ENCODE results near the gene NREP. TPM values are rescaled to one million over a fixed set of nuclear protein-coding genes. Genes with fewer than 3 reads are reported as not detected.
A peak's percentile ranks its signal among the peaks of the same experiment; 100 is the strongest.

NREP gene
- polyA plus RNA-seq, 1 donor from 2014 or later: 5.3 TPM

- H3K27me3 Mint-ChIP-seq: no peaks in the 10 kb centered on the region
- H3K9me3 Mint-ChIP-seq: no peaks in the 10 kb centered on the region
- peaks cover 3 to 15% (median 12%) of the 10 kb centered on the region in 3 donors for H3K4me1 Mint-ChIP-seq
- peak overlapping the region in 2 of 4 donors; percentile 37 to 51 for H3K4me3 Mint-ChIP-seq
- H3K27ac Mint-ChIP-seq: peak overlapping the region in 1 of 3 donors; percentile 9
- no peaks in the 10 kb centered on the region for H3K36me3 Mint-ChIP-seq
These were observed 53.3 kb downstream of the NREP start for GRCh38 chr5:111703662-111704061.

- H3K4me1 Mint-ChIP-seq: peaks cover 3 to 15% (median 12%) of the 10 kb centered on the region in 3 donors
These were observed 57.0 kb downstream of the NREP start for GRCh38 chr5:111699976-111700375.

DNA sequence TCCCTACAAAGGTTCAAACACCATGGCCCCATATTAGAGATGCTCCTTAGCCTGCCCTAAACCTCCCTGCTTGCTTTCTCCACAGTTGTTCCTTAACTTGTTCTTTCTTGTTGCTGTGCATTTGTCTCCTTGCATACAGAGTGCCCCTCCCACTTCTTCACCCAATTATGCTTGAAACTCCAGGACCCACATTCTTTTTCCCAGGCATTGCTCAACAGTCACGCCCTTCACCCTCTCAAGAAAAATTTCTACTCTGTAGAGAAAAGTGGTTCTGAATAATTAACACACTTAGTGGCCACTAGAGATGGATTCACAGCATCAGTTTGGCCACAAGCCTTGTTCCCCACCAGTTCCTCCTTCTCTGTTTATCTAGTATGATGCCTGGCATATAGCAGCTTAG is 57.7 kb downstream of the NREP start:
- H3K27ac Mint-ChIP-seq: no peak overlapping the region
- H3K4me3 Mint-ChIP-seq: no peak overlapping the region
- no peaks in the 10 kb centered on the region for H3K27me3 Mint-ChIP-seq
- H3K36me3 Mint-ChIP-seq: no peaks in the 10 kb centered on the region
- no peaks in the 10 kb centered on the region for H3K9me3 Mint-ChIP-seq
- H3K4me1 Mint-ChIP-seq: peaks cover 3 to 15% (median 8%) of the 10 kb centered on the region in 3 donors

More at GRCh38 chr5:111699976-111700375, 57.0 kb downstream of the NREP start:
- no peaks in the 10 kb centered on the region for H3K27me3 Mint-ChIP-seq
- no peaks in the 10 kb centered on the region for H3K36me3 Mint-ChIP-seq
- H3K4me3 Mint-ChIP-seq: no peak overlapping the region
- H3K27ac Mint-ChIP-seq: no peak overlapping the region
- no peaks in the 10 kb centered on the region for H3K9me3 Mint-ChIP-seq

DNA sequence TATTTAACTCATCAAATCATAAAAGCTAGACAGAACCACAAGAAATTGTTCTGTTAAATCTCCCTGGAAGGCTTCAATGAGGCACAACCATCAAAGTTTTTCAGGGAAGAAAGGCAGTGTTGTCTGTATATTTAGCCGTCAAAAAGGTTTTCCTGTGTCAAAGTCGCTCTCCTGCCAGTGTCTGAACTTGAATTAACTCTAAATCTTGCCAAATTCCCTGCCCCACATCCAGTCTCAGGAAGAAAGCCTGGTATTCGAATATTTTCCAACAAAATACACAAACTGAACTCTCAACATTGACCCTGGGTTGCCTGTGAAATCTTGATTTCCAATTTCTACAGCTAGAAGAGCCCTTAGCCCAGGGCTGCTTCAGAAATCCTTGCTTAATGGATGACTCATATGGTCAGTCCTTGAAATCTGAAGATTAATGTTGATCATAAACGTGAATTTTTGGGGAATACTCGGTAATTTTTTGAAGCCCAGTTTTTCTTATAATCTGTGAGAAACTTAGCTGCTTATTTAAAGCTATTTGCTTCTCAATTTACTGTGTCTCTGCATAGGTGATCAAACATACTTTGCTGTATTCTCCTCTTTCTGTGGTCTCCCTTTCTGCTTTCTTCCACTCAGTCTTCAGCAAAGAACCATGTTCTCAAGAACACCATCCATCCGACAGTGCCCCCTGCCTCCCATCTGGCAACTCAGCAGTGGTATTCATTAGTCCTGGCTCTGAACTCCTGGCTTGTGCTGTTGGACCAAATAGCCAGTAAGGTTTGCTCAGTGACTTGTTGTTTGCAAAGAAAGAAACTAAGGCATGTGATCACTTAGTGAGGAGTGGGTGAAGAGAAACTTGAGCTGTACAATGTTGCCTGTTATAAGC is 58.9 kb downstream of the NREP start:
- Mint-ChIP-seq H3K4me3 (no peak overlapping the region), H3K27ac (no peak overlapping the region), H3K36me3 (no peaks in the 10 kb centered on the region), H3K27me3 (peaks cover under 1% of the 10 kb centered on the region), H3K4me1 (peaks cover 0 to 6% (median 0%) of the 10 kb centered on the region in 3 donors), H3K9me3 (no peaks in the 10 kb centered on the region)

DNA sequence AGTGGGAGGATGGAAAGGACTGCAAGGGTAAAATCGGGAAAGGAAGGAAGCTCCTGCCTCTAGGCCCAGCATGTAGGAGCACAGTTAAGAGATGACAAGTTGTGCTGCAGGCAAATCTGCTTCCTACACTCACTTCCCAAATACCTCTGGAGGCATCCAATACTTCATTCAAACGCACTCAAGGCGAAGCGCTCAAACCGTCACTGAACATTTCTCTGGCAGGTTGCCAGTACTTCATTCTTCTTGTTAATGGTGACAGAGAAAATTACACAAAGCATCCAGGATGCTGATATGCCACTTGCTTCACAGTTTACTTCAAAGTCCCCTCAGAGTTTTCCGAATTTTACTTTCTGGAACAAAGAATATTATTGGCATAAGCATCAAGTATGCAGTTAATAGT is 59.8 kb downstream of the NREP start:
- H3K36me3 Mint-ChIP-seq: no peaks in the 10 kb centered on the region
- H3K9me3 Mint-ChIP-seq: no peaks in the 10 kb centered on the region
- no peak overlapping the region for H3K4me3 Mint-ChIP-seq
- H3K27me3 Mint-ChIP-seq: peaks cover 6% of the 10 kb centered on the region
- no peaks in the 10 kb centered on the region for H3K4me1 Mint-ChIP-seq
- no peak overlapping the region for H3K27ac Mint-ChIP-seq

GRCh38 chr5:111695991-111696390 is 61.0 kb downstream of the NREP start:
- H3K27ac Mint-ChIP-seq: no peak overlapping the region
- H3K27me3 Mint-ChIP-seq: peaks cover 6% of the 10 kb centered on the region
- no peak overlapping the region for H3K4me3 Mint-ChIP-seq
- H3K4me1 Mint-ChIP-seq: no peaks in the 10 kb centered on the region
- no peaks in the 10 kb centered on the region for H3K9me3 Mint-ChIP-seq
- H3K36me3 Mint-ChIP-seq: no peaks in the 10 kb centered on the region

GRCh38 chr5:111694133-111694532 is 62.9 kb downstream of the NREP start:
- H3K27ac Mint-ChIP-seq: no peak overlapping the region

DNA sequence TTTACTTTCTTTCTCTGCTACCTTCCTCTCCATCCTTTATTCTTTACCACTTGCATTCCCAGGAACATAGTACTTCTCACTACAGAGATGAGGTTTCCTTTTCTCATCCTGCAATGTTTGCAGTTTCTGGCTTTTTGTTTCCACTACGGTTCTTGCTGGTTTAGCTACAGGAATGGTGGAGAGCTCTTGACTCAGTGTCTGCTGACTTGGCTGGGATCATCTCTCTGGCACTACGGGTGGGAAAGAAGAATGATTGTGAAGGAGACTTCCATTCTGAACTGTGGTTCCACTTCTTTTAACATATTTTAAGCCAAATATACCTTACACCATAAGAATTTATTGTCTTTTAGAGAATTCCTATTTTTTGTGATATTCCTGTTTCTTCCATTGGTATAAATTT is 65.1 kb downstream of the NREP start:
- H3K27me3 Mint-ChIP-seq: peaks cover 6% of the 10 kb centered on the region
- no peak overlapping the region for H3K27ac Mint-ChIP-seq
- H3K4me3 Mint-ChIP-seq: no peak overlapping the region
- H3K9me3 Mint-ChIP-seq: no peaks in the 10 kb centered on the region
- H3K4me1 Mint-ChIP-seq: no peaks in the 10 kb centered on the region
- H3K36me3 Mint-ChIP-seq: no peaks in the 10 kb centered on the region

More at GRCh38 chr5:111694133-111694532, 62.9 kb downstream of the NREP start:
- Mint-ChIP-seq H3K4me1 (no peaks in the 10 kb centered on the region), H3K27me3 (peaks cover 6% of the 10 kb centered on the region), H3K9me3 (no peaks in the 10 kb centered on the region), H3K4me3 (no peak overlapping the region), H3K36me3 (no peaks in the 10 kb centered on the region)

DNA sequence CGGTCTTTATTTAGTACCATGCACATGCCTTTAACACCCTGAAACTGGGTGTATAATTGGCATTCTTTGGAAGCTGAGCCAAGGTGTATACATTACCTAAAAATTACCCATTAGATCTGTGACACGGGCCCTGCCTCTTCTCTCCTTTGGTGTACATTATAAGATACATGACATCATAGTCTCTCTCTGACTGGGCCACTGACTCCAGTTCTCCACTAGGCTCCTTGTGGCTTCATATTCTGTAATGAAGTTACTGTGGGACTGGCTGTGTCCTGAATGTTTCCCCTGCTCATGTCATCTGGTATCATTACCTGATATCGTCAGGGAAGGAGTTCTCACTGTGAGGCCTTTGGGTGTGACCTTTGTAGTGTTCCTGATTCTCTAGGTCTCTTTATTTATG is 65.5 kb downstream of the NREP start:
- Mint-ChIP-seq H3K27ac (no peak overlapping the region), H3K9me3 (peaks cover 0 to under 1% (median 0%) of the 10 kb centered on the region in 3 donors), H3K4me3 (no peak overlapping the region), H3K27me3 (peaks cover 6% of the 10 kb centered on the region), H3K4me1 (no peaks in the 10 kb centered on the region), H3K36me3 (no peaks in the 10 kb centered on the region)

GRCh38 chr5:111689357-111689935 is 67.5 kb downstream of the NREP start:
- no peaks in the 10 kb centered on the region for H3K36me3 Mint-ChIP-seq
- peaks cover 6% of the 10 kb centered on the region for H3K27me3 Mint-ChIP-seq
- no peaks in the 10 kb centered on the region for H3K4me1 Mint-ChIP-seq
- H3K27ac Mint-ChIP-seq: no peak overlapping the region
- H3K9me3 Mint-ChIP-seq: peaks cover 0 to 1% (median 0%) of the 10 kb centered on the region in 3 donors
- H3K4me3 Mint-ChIP-seq: no peak overlapping the region

GRCh38 chr5:111685969-111686368 is 71.0 kb downstream of the NREP start:
- H3K27me3 Mint-ChIP-seq: no peaks in the 10 kb centered on the region
- peaks cover 0 to 1% (median 0%) of the 10 kb centered on the region in 3 donors for H3K9me3 Mint-ChIP-seq
- H3K4me1 Mint-ChIP-seq: no peaks in the 10 kb centered on the region
- H3K4me3 Mint-ChIP-seq: no peak overlapping the region
- no peak overlapping the region for H3K27ac Mint-ChIP-seq
- H3K36me3 Mint-ChIP-seq: no peaks in the 10 kb centered on the region

GRCh38 chr5:111682641-111683040 is 74.4 kb downstream of the NREP start:
- H3K4me1 Mint-ChIP-seq: no peaks in the 10 kb centered on the region
- H3K36me3 Mint-ChIP-seq: no peaks in the 10 kb centered on the region
- H3K9me3 Mint-ChIP-seq: peaks cover 0 to 1% (median 0%) of the 10 kb centered on the region in 3 donors
- no peaks in the 10 kb centered on the region for H3K27me3 Mint-ChIP-seq
- no peak overlapping the region for H3K27ac Mint-ChIP-seq
- no peak overlapping the region for H3K4me3 Mint-ChIP-seq

- Mint-ChIP-seq H3K9me3 (peaks cover 0 to 1% (median 0%) of the 10 kb centered on the region in 3 donors), H3K27me3 (no peaks in the 10 kb centered on the region), H3K4me1 (no peaks in the 10 kb centered on the region), H3K36me3 (no peaks in the 10 kb centered on the region), H3K27ac (no peak overlapping the region), H3K4me3 (no peak overlapping the region)
These were observed 74.9 kb downstream of the NREP start for GRCh38 chr5:111682121-111682520.

DNA sequence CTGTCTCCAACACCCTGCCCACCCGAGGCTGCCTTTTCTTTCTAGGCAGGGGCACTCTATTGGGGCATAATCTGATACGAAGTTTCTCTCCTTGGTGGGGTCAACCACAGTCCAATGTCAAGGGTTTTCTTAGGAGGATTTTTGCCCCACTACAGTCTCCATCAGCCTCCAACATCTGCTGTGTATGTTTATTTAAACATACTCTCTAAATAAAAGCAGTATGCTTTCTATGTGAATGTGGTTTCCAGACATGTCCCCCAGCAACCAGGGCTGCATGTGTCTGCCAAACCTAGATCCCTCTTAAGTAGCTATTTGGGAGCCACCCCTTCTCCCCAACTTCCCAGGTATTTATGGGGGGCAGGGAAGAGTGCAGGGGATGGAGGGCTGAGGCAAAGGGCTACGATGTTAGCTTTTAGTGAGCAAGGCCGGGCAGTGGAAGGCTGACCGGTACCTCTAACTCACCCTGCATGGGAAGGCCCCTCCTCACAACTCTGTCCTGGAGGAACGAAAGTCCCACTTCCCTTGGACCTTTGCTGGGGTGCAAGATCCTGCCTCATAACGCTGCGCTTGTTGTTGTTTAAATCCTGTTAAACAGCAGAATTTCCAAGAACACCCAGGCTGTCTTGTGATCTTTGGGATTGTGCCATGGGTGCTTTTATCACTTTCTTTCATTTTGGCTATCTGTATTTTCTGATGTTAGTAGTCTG is 75.4 kb downstream of the NREP start:
- no peak overlapping the region for H3K4me3 Mint-ChIP-seq
- no peaks in the 10 kb centered on the region for H3K36me3 Mint-ChIP-seq
- peaks cover 0 to 1% (median 0%) of the 10 kb centered on the region in 3 donors for H3K9me3 Mint-ChIP-seq
- no peak overlapping the region for H3K27ac Mint-ChIP-seq
- H3K4me1 Mint-ChIP-seq: no peaks in the 10 kb centered on the region
- no peaks in the 10 kb centered on the region for H3K27me3 Mint-ChIP-seq

- Mint-ChIP-seq H3K9me3 (no peaks in the 10 kb centered on the region), H3K36me3 (no peaks in the 10 kb centered on the region), H3K4me1 (no peaks in the 10 kb centered on the region), H3K27me3 (no peaks in the 10 kb centered on the region), H3K27ac (peak overlapping the region in 1 of 3 donors; percentile 39), H3K4me3 (no peak overlapping the region)
These were observed 76.1 kb downstream of the NREP start for GRCh38 chr5:111680737-111681413.
